Measurements from ENCODE around the gene PTPN1.
"Not testable (repeated sequence)": the region's sequence is repeated elsewhere in the genome, so short reads cannot be mapped to it uniquely, and the experiment has no call there.

Gene PTPN1

GRCh38 chr20:50525681-50526080, 15.5 kb downstream of the PTPN1 start:
- Histone ChIP-seq H3K36me3 (ENCODE audit: insufficient read depth, low read length) (no peaks in the 10 kb centered on the region), H3K4me1 (ENCODE audit: insufficient read depth, low read length) (peaks cover 8% of the 10 kb centered on the region), H3K9ac (ENCODE audit: low read depth, low read length) (no peak overlapping the region), H3K9me3 (ENCODE audit: control insufficient read depth, insufficient read depth, low read length) (no peaks in the 10 kb centered on the region)

- H3K9me3 ChIP-seq (ENCODE audit: control insufficient read depth, insufficient read depth, low read length), result no peaks in the 10 kb centered on the region
- H3K4me1 ChIP-seq (ENCODE audit: insufficient read depth, low read length), result peaks cover 8% of the 10 kb centered on the region
- H3K36me3 ChIP-seq (ENCODE audit: insufficient read depth, low read length), result no peaks in the 10 kb centered on the region
- no peak overlapping the region for H3K9ac ChIP-seq (ENCODE audit: low read depth, low read length)
Observed at GRCh38 chr20:50526403-50526989, 16.3 kb downstream of the PTPN1 start.

GRCh38 chr20:50527068-50527605, 17.0 kb downstream of the PTPN1 start:
- Histone ChIP-seq H3K9ac (ENCODE audit: low read depth, low read length) (no peak overlapping the region), H3K36me3 (ENCODE audit: insufficient read depth, low read length) (no peaks in the 10 kb centered on the region), H3K9me3 (ENCODE audit: control insufficient read depth, insufficient read depth, low read length) (no peaks in the 10 kb centered on the region), H3K4me1 (ENCODE audit: insufficient read depth, low read length) (peaks cover 8% of the 10 kb centered on the region)

GRCh38 chr20:50528129-50528528, 17.9 kb downstream of the PTPN1 start:
- Histone ChIP-seq H3K36me3 (ENCODE audit: insufficient read depth, low read length) (no peaks in the 10 kb centered on the region), H3K9ac (ENCODE audit: low read depth, low read length) (no peak overlapping the region), H3K9me3 (ENCODE audit: control insufficient read depth, insufficient read depth, low read length) (no peaks in the 10 kb centered on the region), H3K4me1 (ENCODE audit: insufficient read depth, low read length) (peaks cover 6% of the 10 kb centered on the region)

GRCh38 chr20:50528804-50529351, 18.7 kb downstream of the PTPN1 start:
- H3K4me1 ChIP-seq (ENCODE audit: insufficient read depth, low read length), result no peaks in the 10 kb centered on the region
- no peaks in the 10 kb centered on the region for H3K9me3 ChIP-seq (ENCODE audit: control insufficient read depth, insufficient read depth, low read length)
- H3K36me3 ChIP-seq (ENCODE audit: insufficient read depth, low read length), result no peaks in the 10 kb centered on the region
- H3K9ac ChIP-seq (ENCODE audit: low read depth, low read length), result no peak overlapping the region

GRCh38 chr20:50532221-50532620, 22.0 kb downstream of the PTPN1 start:
- Histone ChIP-seq H3K9me3 (ENCODE audit: control insufficient read depth, insufficient read depth, low read length) (no peaks in the 10 kb centered on the region), H3K9ac (ENCODE audit: low read depth, low read length) (no peak overlapping the region), H3K4me1 (ENCODE audit: insufficient read depth, low read length) (no peaks in the 10 kb centered on the region), H3K36me3 (ENCODE audit: insufficient read depth, low read length) (no peaks in the 10 kb centered on the region)

GRCh38 chr20:50533061-50533460, 22.9 kb downstream of the PTPN1 start:
- H3K36me3 ChIP-seq (ENCODE audit: insufficient read depth, low read length), result no peaks in the 10 kb centered on the region
- no peaks in the 10 kb centered on the region for H3K4me1 ChIP-seq (ENCODE audit: insufficient read depth, low read length)
- no peaks in the 10 kb centered on the region for H3K9me3 ChIP-seq (ENCODE audit: control insufficient read depth, insufficient read depth, low read length)
- H3K9ac ChIP-seq (ENCODE audit: low read depth, low read length), result no peak overlapping the region

- no peaks in the 10 kb centered on the region for H3K4me1 ChIP-seq (ENCODE audit: insufficient read depth, low read length)
- no peak overlapping the region for H3K9ac ChIP-seq (ENCODE audit: low read depth, low read length)
- no peaks in the 10 kb centered on the region for H3K36me3 ChIP-seq (ENCODE audit: insufficient read depth, low read length)
- H3K9me3 ChIP-seq (ENCODE audit: control insufficient read depth, insufficient read depth, low read length), result no peaks in the 10 kb centered on the region
Observed at GRCh38 chr20:50533464-50533863, 23.3 kb downstream of the PTPN1 start.

- H3K4me1 ChIP-seq (ENCODE audit: insufficient read depth, low read length), result no peaks in the 10 kb centered on the region
- H3K9ac ChIP-seq (ENCODE audit: low read depth, low read length), result no peak overlapping the region
- no peaks in the 10 kb centered on the region for H3K9me3 ChIP-seq (ENCODE audit: control insufficient read depth, insufficient read depth, low read length)
- H3K36me3 ChIP-seq (ENCODE audit: insufficient read depth, low read length), result no peaks in the 10 kb centered on the region
Observed at GRCh38 chr20:50534567-50534966, 24.4 kb downstream of the PTPN1 start.

GRCh38 chr20:50535162-50535561, 25.0 kb downstream of the PTPN1 start:
- H3K4me1 ChIP-seq (ENCODE audit: insufficient read depth, low read length), result no peaks in the 10 kb centered on the region

GRCh38 chr20:50536333-50536732, 26.1 kb downstream of the PTPN1 start:
- Histone ChIP-seq H3K4me1 (ENCODE audit: insufficient read depth, low read length) (peaks cover 7% of the 10 kb centered on the region), H3K9me3 (ENCODE audit: control insufficient read depth, insufficient read depth, low read length) (no peaks in the 10 kb centered on the region), H3K36me3 (ENCODE audit: insufficient read depth, low read length) (no peaks in the 10 kb centered on the region), H3K9ac (ENCODE audit: low read depth, low read length) (no peak overlapping the region)

More at GRCh38 chr20:50535162-50535561, 25.0 kb downstream of the PTPN1 start:
- Histone ChIP-seq H3K9ac (ENCODE audit: low read depth, low read length) (no peak overlapping the region), H3K9me3 (ENCODE audit: control insufficient read depth, insufficient read depth, low read length) (no peaks in the 10 kb centered on the region), H3K36me3 (ENCODE audit: insufficient read depth, low read length) (no peaks in the 10 kb centered on the region)

- Histone ChIP-seq H3K4me1 (ENCODE audit: insufficient read depth, low read length) (peaks cover 9% of the 10 kb centered on the region), H3K36me3 (ENCODE audit: insufficient read depth, low read length) (no peaks in the 10 kb centered on the region), H3K9ac (ENCODE audit: low read depth, low read length) (no peak overlapping the region), H3K9me3 (ENCODE audit: control insufficient read depth, insufficient read depth, low read length) (no peaks in the 10 kb centered on the region)
Observed at GRCh38 chr20:50537546-50538201, 27.5 kb downstream of the PTPN1 start.

GRCh38 chr20:50538276-50538675, 28.1 kb downstream of the PTPN1 start:
- H3K36me3 ChIP-seq (ENCODE audit: insufficient read depth, low read length), result no peaks in the 10 kb centered on the region

GRCh38 chr20:50539798-50540197, 29.6 kb downstream of the PTPN1 start:
- not testable (repeated sequence) for H3K36me3 ChIP-seq (ENCODE audit: insufficient read depth, low read length); H3K9me3 ChIP-seq (ENCODE audit: control insufficient read depth, insufficient read depth, low read length); H3K4me1 ChIP-seq (ENCODE audit: insufficient read depth, low read length); H3K9ac ChIP-seq (ENCODE audit: low read depth, low read length)

More at GRCh38 chr20:50538276-50538675, 28.1 kb downstream of the PTPN1 start:
- H3K9ac ChIP-seq (ENCODE audit: low read depth, low read length), result no peak overlapping the region
- H3K4me1 ChIP-seq (ENCODE audit: insufficient read depth, low read length), result peaks cover 9% of the 10 kb centered on the region
- no peaks in the 10 kb centered on the region for H3K9me3 ChIP-seq (ENCODE audit: control insufficient read depth, insufficient read depth, low read length)

Measured in ES-I3 (cell line).